GM12878 (cell line): ENCODE measurements around the gene GADL1. TPM values are rescaled to one million over a fixed set of nuclear protein-coding genes. Genes with fewer than 3 reads are reported as not detected.

Experiments used
- ATAC-seq: fragments of 200-7000 bp; cut with Tn5 transposase; 3 replicates; pipeline ENCODE4 v1.9.1; 2020; ENCODE audit warnings: mild to moderate bottlenecking, moderate library complexity
- BruUV-seq: library from RNA; stranded (reverse); fragments of 400-500 nt; replicated peaks from 2 replicates; lab custom pipeline; 2021; lab: Mats Ljungman, UMichigan
- CTCF ChIA-PET: fragments of 300-600 bp; sonication (Branson Sonifier 250); formaldehyde crosslinking; extraction: SDS; loops from one replicate; lab custom pipeline; 2021; ENCODE audit warnings: inconsistent platforms; lab: Yijun Ruan, JAX
- POLR2A ChIA-PET: fragments of 350-600 bp; formaldehyde crosslinking; extraction: SDS; loops from one replicate; lab custom pipeline; 2021; ENCODE audit warnings: inconsistent platforms; lab: Charles Lee
- RAD21 ChIA-PET: fragments of 300-600 bp; sonication (Branson Sonifier 250); formaldehyde crosslinking; loops from one replicate; lab custom pipeline; 2023; ENCODE audit warnings: antibody characterized with exemption; ENCODE audit not compliant: unreplicated experiment; lab: Charles Lee
- SMC1A ChIA-PET: fragments of 300-600 bp; sonication (Branson Sonifier 250); formaldehyde crosslinking; loops from one replicate; lab custom pipeline; 2023; ENCODE audit not compliant: unreplicated experiment, uncharacterized antibody; lab: Charles Lee
- DNase-seq: peaks from one replicate; pipeline ENCODE4 v3.0.0-alpha.2; 2011; ENCODE audit warnings: low read depth, low spot score
- FAIRE-seq: peaks from 3 replicates; lab custom pipeline; 2011; peaks lifted over from hg19 to GRCh38; lab: Jason Lieb, UNC
- H2AFZ ChIP-seq: 2 replicates; pipeline ENCODE4 v1.6.0; 2011; ENCODE audit warnings: low read depth, low read length, control low read depth; ENCODE audit not compliant: control insufficient read depth
- H3K27ac ChIP-seq: 2 replicates; pipeline ENCODE4 v1.5.1; 2011; ENCODE audit warnings: control low read depth; ENCODE audit not compliant: control insufficient read depth, insufficient read depth
- H3K27me3 ChIP-seq, 2 experiments: replicated peaks in 1 of 2; 2 replicates each; pipeline versions ENCODE4 v1.6.0 to v1.6.1; 2011; ENCODE audit warnings: low read length in 1 of 2; ENCODE audit not compliant: control insufficient read depth in 2 of 2, insufficient read depth in 2 of 2
- H3K36me3 ChIP-seq, 2 experiments: 2 replicates each; pipeline ENCODE4 v1.5.1; 2011; ENCODE audit warnings: low read length in 1 of 2; ENCODE audit not compliant: control insufficient read depth in 2 of 2, insufficient read depth in 2 of 2
- H3K4me1 ChIP-seq: 2 replicates; pipeline ENCODE4 v1.6.1; 2011; ENCODE audit warnings: mild to moderate bottlenecking, low read length, moderate library complexity, mixed read lengths; ENCODE audit not compliant: control insufficient read depth, insufficient read depth
- H3K4me2 ChIP-seq: 2 replicates; pipeline ENCODE4 v1.6.0; 2011; ENCODE audit warnings: control low read depth; ENCODE audit not compliant: control insufficient read depth, insufficient read depth
- H3K4me3 ChIP-seq: fragments of 200-600 bp; sonication (generic); 2 replicates; pipeline ENCODE4 v1.5.1; 2016
- H3K79me2 ChIP-seq: 2 replicates; pipeline ENCODE4 v1.6.0; 2011; ENCODE audit warnings: low read length; ENCODE audit not compliant: control insufficient read depth, insufficient read depth
- H3K9ac ChIP-seq: 2 replicates; pipeline ENCODE4 v1.8.0; 2011; ENCODE audit warnings: low read length, control low read depth, mixed read lengths; ENCODE audit not compliant: control insufficient read depth, insufficient read depth
- H3K9me3 ChIP-seq: replicated peaks from 3 replicates; pipeline ENCODE4 v1.5.1; 2011; ENCODE audit warnings: mild to moderate bottlenecking, low read length; ENCODE audit not compliant: control insufficient read depth, insufficient read depth
- H4K20me1 ChIP-seq: 2 replicates; pipeline ENCODE4 v1.6.0; 2011; ENCODE audit not compliant: control insufficient read depth, insufficient read depth
- CBX3 ChIP-seq: fragments of 200-600 bp; sonication (generic); IDR thresholded peaks from 2 replicates; pipeline ENCODE4 v1.6.1; 2016; ENCODE audit warnings: low read depth, borderline replicate concordance
- IKZF2 ChIP-seq, 2 experiments: fragments of 450-650 bp; IDR thresholded peaks; 2 replicates each; pipeline ENCODE4 v1.6.1; 2017; ENCODE audit warnings: mild to moderate bottlenecking in 2 of 2, moderate library complexity in 2 of 2
- NFIC ChIP-seq: IDR thresholded peaks from 2 replicates; pipeline ENCODE4 v1.6.1; 2012; ENCODE audit warnings: low read depth, mild to moderate bottlenecking, inconsistent platforms, low read length, moderate library complexity
- NR2F1 ChIP-seq: fragments of 450-650 bp; conservative IDR thresholded peaks from 2 replicates; pipeline ENCODE4 v1.6.1; 2017; ENCODE audit warnings: mild to moderate bottlenecking
- REST ChIP-seq: IDR thresholded peaks from 2 replicates; pipeline ENCODE4 v1.6.1; 2012; ENCODE audit warnings: mild to moderate bottlenecking, low read depth, low read length
- SMC3 ChIP-seq: IDR thresholded peaks from 2 replicates; pipeline ENCODE4 v1.6.1; 2011; ENCODE audit warnings: low read length, improper control_type of control experiment, borderline replicate concordance
- WGBS: methylation state at CpG from one replicate; pipeline ENCODE4 v1.1.6; 2016; ENCODE audit warnings: low lambda C conversion rate; ENCODE audit not compliant: insufficient replicate concordance, insufficient coverage; ENCODE audit errors: missing lambda C conversion rate; 5-methylcytosine and 5-hydroxymethylcytosine counted together
- in situ Hi-C: fragments of 300-500 bp; cut with MboI; formaldehyde crosslinking; loops from 9 replicates; pipeline ENCODE4 v1.14.3; 2018; ENCODE audit warnings: mixed read lengths
- intact Hi-C: fragments of 100-400 bp; cut with micrococcal nuclease; formaldehyde crosslinking; loops from one replicate; pipeline ENCODE4 v1.14.2; 2022; ENCODE audit not compliant: unreplicated experiment
- polyA plus RNA-seq, 11 experiments: library from polyadenylated mRNA; depleted of rRNA in 4 of 11; unstranded in 6 of 11; stranded (reverse) in 5 of 11; fragments of >200 nt; fragmentation: Nextera tagmentation in 4 of 11; fragmentation: Illumina TruSeq in 1 of 11; extraction: Ambion mirVana in 4 of 11; extraction: Trizol in 1 of 11; gene quantifications; 1 replicate in 1 of 11; 2 replicates in 10 of 11; pipeline versions ENCODE4 v1.2.1 to v1.2.3, GENCODE V29; 2011 to 2016; ENCODE audit warnings: inconsistent platforms in 2 of 11, missing spikeins in 2 of 11, low read depth in 1 of 11
- total RNA-seq, 4 experiments: library from RNA; depleted of rRNA in 3 of 4; stranded (reverse); fragments of >200 nt in 3 of 4; fragmentation: Illumina TruSeq in 1 of 4; extraction: Trizol in 1 of 4; gene quantifications; 2 replicates each; pipeline versions ENCODE4 v1.2.1 to v1.2.3, GENCODE V29; 2013 to 2021

GADL1 gene
- total and polyA plus RNA-seq, 10 of the 15 experiments (the other 5 are each of a cell fraction or from before 2014, with no cell fraction given): 0.04 TPM; not detected in 9

DNA sequence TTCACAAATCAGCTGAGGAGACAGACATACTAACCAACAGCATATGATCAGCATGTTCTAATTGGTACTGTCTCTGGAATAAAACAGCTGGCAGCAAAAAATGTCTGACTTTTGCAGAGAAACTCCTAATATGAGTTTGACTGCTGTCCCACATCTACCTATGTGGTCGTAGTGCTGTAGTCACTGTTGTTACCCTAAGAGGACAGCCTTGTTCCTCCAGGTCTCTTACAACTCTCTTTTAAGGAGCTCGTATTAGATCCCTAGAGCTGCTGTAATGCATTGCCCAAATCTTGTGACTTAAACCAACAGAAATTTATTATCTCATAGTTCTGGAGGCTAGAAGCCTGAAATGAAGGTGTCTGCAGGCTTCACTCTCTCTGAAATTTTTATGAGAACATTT, 195.9 kb downstream of the GADL1 start:
- TF ChIP-seq IKZF2 (IDR thresholded peaks at IDR 0.05) (no peak), CBX3 (no peak), SMC3 (no peak), NFIC (no peak), NR2F1 (no peak), REST (no peak)
- no peaks in the 10 kb centered on the region for H3K4me1 ChIP-seq
- no TSS peak for BruUV-seq
- intact Hi-C loops: loop anchor here (10.0 kb wide), 1 partner anchor 254 kb away; no protein-coding TSS in a partner anchor
- CTCF ChIA-PET: no interaction called here
- FAIRE-seq: no peak
- H3K9me3 ChIP-seq: no peaks in the 10 kb centered on the region
- no peak for ATAC-seq
- no peaks in the 10 kb centered on the region for H3K79me2 ChIP-seq
- H3K27ac ChIP-seq: no peak overlapping the region
- RAD21 ChIA-PET: no interaction called here
- DNase-seq: no peak
- no peak overlapping the region for H3K4me3 ChIP-seq
- no peaks in the 10 kb centered on the region for H3K27me3 ChIP-seq
- 14% methylated on average over 2 of the region's 2 CpGs for WGBS
- in situ Hi-C loops: loop anchor here (10.0 kb wide), 2 partner anchors 594 to 674 kb away; no protein-coding TSS in a partner anchor
- SMC1A ChIA-PET: no interaction called here
- H2AFZ ChIP-seq: no peak overlapping the region
- H4K20me1 ChIP-seq: no peaks in the 10 kb centered on the region
- POLR2A ChIA-PET: no interaction called here
- no peaks in the 10 kb centered on the region for H3K36me3 ChIP-seq
- H3K4me2 ChIP-seq: no peak overlapping the region
- H3K9ac ChIP-seq: no peak overlapping the region
